H1 (cell line): ENCODE data around the gene ZNF219. TPM values are rescaled to one million over a fixed set of nuclear protein-coding genes. Genes with fewer than 3 reads are reported as not detected.

ENCODE experiments used
- ASH2L ChIP-seq: fragments of 200-600, 300-600 bp; sonication (generic); IDR thresholded peaks from one replicate; pipeline ENCODE4 v1.7.1; 2017; ENCODE audit warnings: low read length
- CHD7 ChIP-seq: fragments of 300-600 bp; sonication (generic); IDR thresholded peaks from 2 replicates; pipeline ENCODE4 v1.7.1; 2012; ENCODE audit warnings: low read length, moderate library complexity, mild to moderate bottlenecking, inconsistent platforms; ENCODE audit not compliant: insufficient replicate concordance
- CTBP2 ChIP-seq: IDR thresholded peaks from 2 replicates; pipeline ENCODE4 v1.7.0; 2011; ENCODE audit warnings: borderline replicate concordance, mild to moderate bottlenecking, moderate library complexity, mixed read lengths, low read length; ENCODE audit not compliant: insufficient read depth, insufficient read length
- EGR1 ChIP-seq: IDR thresholded peaks from 2 replicates; pipeline ENCODE4 v1.6.1; 2011; ENCODE audit warnings: low read depth, low read length, borderline replicate concordance
- GABPA ChIP-seq: IDR thresholded peaks from 2 replicates; pipeline ENCODE4 v1.6.1; 2011; ENCODE audit warnings: mild to moderate bottlenecking, low read length, moderate library complexity, borderline replicate concordance; ENCODE audit not compliant: insufficient read depth
- TAF7 ChIP-seq: optimal IDR thresholded peaks from 2 replicates; pipeline ENCODE3; 2011; ENCODE audit warnings: low read depth, mild to moderate bottlenecking, inconsistent platforms, low read length, moderate library complexity, borderline replicate concordance
- TCF12 ChIP-seq: IDR thresholded peaks from 2 replicates; pipeline ENCODE4 v1.6.1; 2011; ENCODE audit warnings: low read depth, mild to moderate bottlenecking, low read length
- polyA plus RNA-seq, 7 experiments: library from polyadenylated mRNA; depleted of rRNA in 3 of 7; stranded (reverse) in 5 of 7; unstranded in 2 of 7; fragments of >200 nt in 5 of 7; fragments of 200-250 nt in 2 of 7; gene quantifications; 1 replicate in 5 of 7; 2 replicates in 1 of 7; 4 replicates in 1 of 7; pipeline versions ENCODE4 v1.2.1 to v1.2.3, GENCODE V29; 2011 to 2013; ENCODE audit warnings: missing spikeins in 2 of 7, mixed read lengths in 2 of 7
- total RNA-seq: library from RNA; stranded (reverse); fragmentation: NEBNext Ultra II Directional; extraction: Animal tissue kit (Norgen Biotek cat#: 25700); gene quantifications from 2 replicates; pipeline ENCODE4 v1.2.1, GENCODE V29; 2021

ZNF219 gene
- total and polyA plus RNA-seq, 2 of the 8 experiments (the other 6 are each of a cell fraction or from before 2014, with no cell fraction given) = 113 to 160 TPM

DNA sequence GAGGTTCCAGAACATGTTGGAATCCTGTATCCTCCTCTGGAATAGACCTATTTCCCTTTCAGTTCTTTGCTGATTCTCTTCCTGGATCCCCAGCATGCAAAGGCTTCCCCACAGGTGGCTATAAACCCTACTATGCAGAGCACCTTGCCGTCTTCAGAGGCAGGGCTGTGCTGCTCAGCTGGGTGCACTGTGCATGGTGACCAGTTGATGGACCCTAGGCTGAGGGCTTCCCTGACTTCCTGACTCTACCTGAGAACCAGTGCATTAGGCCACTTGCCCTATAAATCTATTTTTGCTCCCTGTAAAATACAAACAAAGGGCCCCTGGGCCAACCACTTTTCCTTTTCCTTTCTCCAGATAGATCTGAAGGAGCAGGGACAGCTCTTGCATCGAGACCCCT lies 14.1 kb downstream of the ZNF219 start (continued):
- TF ChIP-seq CHD7 (no peak), CTBP2 (no peak), TAF7 (no peak), GABPA (no peak), EGR1 (no peak), TCF12 (no peak), ASH2L (no peak)
